ENCODE measurements around the gene MTCL1. TPM values are rescaled to one million over a fixed set of nuclear protein-coding genes. Genes with fewer than 3 reads are reported as not detected.
A peak's percentile ranks its signal among the peaks of the same experiment; 100 is the strongest.

Gene MTCL1
- total RNA-seq, 1 donor from 2014 or later = 48.7 TPM

GRCh38 chr18:8770657-8771056, 65.3 kb downstream of the MTCL1 start:
- H3K9me3 Mint-ChIP-seq = no peaks in the 10 kb centered on the region
- DNase-seq (ENCODE audit: extremely low spot score, unreplicated experiment) = no peak
- H3K27me3 Mint-ChIP-seq = no peaks in the 10 kb centered on the region
- H3K36me3 Mint-ChIP-seq = peaks cover 3% of the 10 kb centered on the region
- H3K27ac Mint-ChIP-seq = no peak overlapping the region
- H3K4me3 Mint-ChIP-seq = no peak overlapping the region
- H3K4me1 Mint-ChIP-seq (ENCODE audit: unreplicated experiment) = peaks cover 40% of the 10 kb centered on the region
- no peak for TF ChIP-seq CTCF (conservative IDR thresholded peaks at IDR 0.05)

GRCh38 chr18:8771930-8772329, 66.6 kb downstream of the MTCL1 start:
- Mint-ChIP-seq H3K4me1 (ENCODE audit: unreplicated experiment) (peaks cover 29% of the 10 kb centered on the region), H3K4me3 (no peak overlapping the region), H3K9me3 (no peaks in the 10 kb centered on the region), H3K36me3 (peaks cover 3% of the 10 kb centered on the region), H3K27me3 (no peaks in the 10 kb centered on the region), H3K27ac (no peak overlapping the region)
- no peak for DNase-seq (ENCODE audit: extremely low spot score, unreplicated experiment)
- no peak for TF ChIP-seq CTCF (conservative IDR thresholded peaks at IDR 0.05)

- peaks cover 3% of the 10 kb centered on the region for H3K36me3 Mint-ChIP-seq
- no peaks in the 10 kb centered on the region for H3K9me3 Mint-ChIP-seq
- H3K4me3 Mint-ChIP-seq = no peak overlapping the region
- H3K4me1 Mint-ChIP-seq (ENCODE audit: unreplicated experiment) = peaks cover 40% of the 10 kb centered on the region
- no peak for TF ChIP-seq CTCF (conservative IDR thresholded peaks at IDR 0.05)
- DNase-seq (ENCODE audit: extremely low spot score, unreplicated experiment) = peak; percentile 11
- peak overlapping the region; percentile 70 for H3K27ac Mint-ChIP-seq
- H3K27me3 Mint-ChIP-seq = no peaks in the 10 kb centered on the region
Measured at GRCh38 chr18:8773980-8774379, 68.6 kb downstream of the MTCL1 start.

- peak; percentile 25 for DNase-seq (ENCODE audit: extremely low spot score, unreplicated experiment)
- Mint-ChIP-seq H3K9me3 (no peaks in the 10 kb centered on the region), H3K27me3 (no peaks in the 10 kb centered on the region), H3K27ac (no peak overlapping the region), H3K4me1 (ENCODE audit: unreplicated experiment) (peaks cover 52% of the 10 kb centered on the region), H3K4me3 (peak overlapping the region; percentile 8), H3K36me3 (peaks cover 13% of the 10 kb centered on the region)
- TF ChIP-seq CTCF (conservative IDR thresholded peaks at IDR 0.05) = no peak
Measured at GRCh38 chr18:8776013-8776943, 70.9 kb downstream of the MTCL1 start.

- Mint-ChIP-seq H3K36me3 (peaks cover 18% of the 10 kb centered on the region), H3K9me3 (no peaks in the 10 kb centered on the region), H3K4me1 (ENCODE audit: unreplicated experiment) (peaks cover 44% of the 10 kb centered on the region), H3K27me3 (no peaks in the 10 kb centered on the region), H3K27ac (peak overlapping the region; percentile 69), H3K4me3 (no peak overlapping the region)
- TF ChIP-seq CTCF (conservative IDR thresholded peaks at IDR 0.05) = no peak
- peak; percentile 3 for DNase-seq (ENCODE audit: extremely low spot score, unreplicated experiment)
Measured at GRCh38 chr18:8777846-8778245, 72.5 kb downstream of the MTCL1 start.
